PC-9 (cell line): ENCODE data around the gene RGS9. TPM values are rescaled to one million over a fixed set of nuclear protein-coding genes. Genes with fewer than 3 reads are reported as not detected.
"Not testable (repeated sequence)": the region's sequence is repeated elsewhere in the genome, so short reads cannot be mapped to it uniquely, and the experiment has no call there.

Source experiments
- BruUV-seq: library from RNA; stranded (reverse); fragments of 400-500 nt; replicated peaks from 2 replicates; lab custom pipeline; 2021; lab: Mats Ljungman, UMichigan
- CTCF ChIA-PET: fragments of 300-600 bp; sonication (Branson Sonifier 250); formaldehyde crosslinking; loops from one replicate; lab custom pipeline; 2022; ENCODE audit warnings: antibody characterized with exemption; lab: Charles Lee
- POLR2A ChIA-PET: fragments of 300-600 bp; sonication (Branson Sonifier 250); formaldehyde crosslinking; loops from one replicate; lab custom pipeline; 2022; ENCODE audit warnings: antibody characterized with exemption; ENCODE audit not compliant: unreplicated experiment; lab: Charles Lee
- DNase-seq, 2 experiments: peaks; one replicate each; pipeline versions ENCODE4 v3.0.0 to v3.0.0-alpha.2; 2015 to 2022; ENCODE audit warnings: mixed read lengths in 1 of 2
- H2AFZ ChIP-seq: fragments of 200-600 bp; sonication (generic); 2 replicates; pipeline ENCODE4 v1.8.1; 2017; ENCODE audit warnings: antibody characterized with exemption
- H3F3A ChIP-seq: fragments of 200-600 bp; sonication (generic); 2 replicates; pipeline ENCODE4 v1.8.1; 2017; ENCODE audit warnings: antibody characterized with exemption, mild to moderate bottlenecking, low read depth; ENCODE audit not compliant: insufficient read depth
- H3K27ac ChIP-seq: fragments of 200-600 bp; sonication (generic); 2 replicates; pipeline ENCODE4 v1.6.1; 2016; ENCODE audit warnings: mixed run types
- H3K27me3 ChIP-seq: fragments of 200-600 bp; sonication (generic); 2 replicates; pipeline ENCODE4 v1.6.1; 2016; ENCODE audit warnings: low read depth, mixed run types; ENCODE audit not compliant: insufficient read depth
- H3K36me3 ChIP-seq: fragments of 200-600 bp; sonication (generic); 2 replicates; pipeline ENCODE4 v1.6.1; 2016; ENCODE audit warnings: low read depth, mixed run types
- H3K4me1 ChIP-seq: fragments of 200-600 bp; sonication (generic); replicated peaks from 2 replicates; pipeline ENCODE4 v1.6.1; 2016; ENCODE audit warnings: mixed run types; ENCODE audit not compliant: insufficient read depth
- H3K4me2 ChIP-seq: fragments of 200-600 bp; sonication (generic); 2 replicates; pipeline ENCODE4 v1.6.1; 2017; ENCODE audit warnings: mixed run types
- H3K4me3 ChIP-seq: fragments of 200-600 bp; sonication (generic); 2 replicates; pipeline ENCODE4 v1.6.1; 2016; ENCODE audit warnings: mixed run types
- H3K79me2 ChIP-seq: fragments of 200-600 bp; sonication (generic); 2 replicates; pipeline ENCODE4 v1.6.1; 2017; ENCODE audit warnings: low read depth, mixed run types
- H3K9me2 ChIP-seq: fragments of 200-600 bp; sonication (generic); 2 replicates; pipeline ENCODE4 v1.8.1; 2017; ENCODE audit warnings: mild to moderate bottlenecking; ENCODE audit not compliant: insufficient read depth
- H3K9me3 ChIP-seq: fragments of 200-600 bp; sonication (generic); 2 replicates; pipeline ENCODE4 v1.8.1; 2016; ENCODE audit warnings: low read depth; ENCODE audit not compliant: insufficient read depth
- H4K20me1 ChIP-seq: fragments of 200-600 bp; sonication (generic); 2 replicates; pipeline ENCODE4 v1.8.1; 2017; ENCODE audit not compliant: insufficient read depth
- EZH2 ChIP-seq: fragments of 200-600 bp; sonication (generic); IDR thresholded peaks from 2 replicates; pipeline ENCODE4 v1.8.0; 2017; ENCODE audit warnings: antibody characterized with exemption, low read depth
- intact Hi-C: fragments of 100-400 bp; cut with micrococcal nuclease; formaldehyde crosslinking; loops from one replicate; pipeline ENCODE4 v1.10.0; 2022; ENCODE audit not compliant: unreplicated experiment
- total RNA-seq: library from RNA; stranded (reverse); gene quantifications from 2 replicates; pipeline ENCODE4 v1.2.3, GENCODE V29; 2021
- TF ChIP-seq, protein P1 (sequence below): fragments of 200-600 bp; sonication (generic); conservative IDR thresholded peaks from 2 replicates; pipeline ENCODE4 v1.6.1; 2017; ENCODE audit warnings: mixed run types, antibody characterized with exemption, mild to moderate bottlenecking, moderate library complexity

RGS9 gene
- total RNA-seq, 1 experiment from 2014 or later: 6.1 TPM

DNA sequence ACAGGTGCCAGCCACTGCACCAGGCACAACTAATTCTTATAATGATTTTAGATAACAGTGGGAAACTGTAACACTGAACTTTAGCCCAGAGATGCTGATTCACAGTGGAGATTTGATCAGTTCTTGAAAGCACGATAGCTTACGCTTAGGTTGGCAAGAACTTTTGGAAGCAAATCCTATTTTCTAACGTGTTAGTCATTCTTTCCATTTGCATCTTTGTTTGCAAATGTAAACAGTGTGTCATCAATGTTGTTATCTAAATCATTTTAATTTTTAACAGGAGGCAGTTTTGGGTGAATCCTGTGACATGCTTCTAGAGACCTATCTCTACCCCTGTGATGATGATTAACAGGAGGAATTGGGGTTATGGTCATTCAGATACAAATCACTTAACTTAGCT lies 44.9 kb upstream of the RGS9 start:
- H3F3A ChIP-seq: no peaks in the 10 kb centered on the region
- H2AFZ ChIP-seq: no peak overlapping the region
- BruUV-seq: no TSS peak
- no peaks in the 10 kb centered on the region for H3K9me2 ChIP-seq
- no peak overlapping the region; the same call in 1 of the 2 replicates for H3K4me2 ChIP-seq
- H3K36me3 ChIP-seq: no peaks in the 10 kb centered on the region
- H3K27ac ChIP-seq: no peak overlapping the region
- no peak overlapping the region for H3K4me3 ChIP-seq
- TF ChIP-seq, protein P1, sequence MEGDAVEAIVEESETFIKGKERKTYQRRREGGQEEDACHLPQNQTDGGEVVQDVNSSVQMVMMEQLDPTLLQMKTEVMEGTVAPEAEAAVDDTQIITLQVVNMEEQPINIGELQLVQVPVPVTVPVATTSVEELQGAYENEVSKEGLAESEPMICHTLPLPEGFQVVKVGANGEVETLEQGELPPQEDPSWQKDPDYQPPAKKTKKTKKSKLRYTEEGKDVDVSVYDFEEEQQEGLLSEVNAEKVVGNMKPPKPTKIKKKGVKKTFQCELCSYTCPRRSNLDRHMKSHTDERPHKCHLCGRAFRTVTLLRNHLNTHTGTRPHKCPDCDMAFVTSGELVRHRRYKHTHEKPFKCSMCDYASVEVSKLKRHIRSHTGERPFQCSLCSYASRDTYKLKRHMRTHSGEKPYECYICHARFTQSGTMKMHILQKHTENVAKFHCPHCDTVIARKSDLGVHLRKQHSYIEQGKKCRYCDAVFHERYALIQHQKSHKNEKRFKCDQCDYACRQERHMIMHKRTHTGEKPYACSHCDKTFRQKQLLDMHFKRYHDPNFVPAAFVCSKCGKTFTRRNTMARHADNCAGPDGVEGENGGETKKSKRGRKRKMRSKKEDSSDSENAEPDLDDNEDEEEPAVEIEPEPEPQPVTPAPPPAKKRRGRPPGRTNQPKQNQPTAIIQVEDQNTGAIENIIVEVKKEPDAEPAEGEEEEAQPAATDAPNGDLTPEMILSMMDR: no peak
- TF ChIP-seq EZH2: no peak
- ChIA-PET POLR2A (no interaction called here), CTCF (no interaction called here)
- 0 out of 2 replicates have a peak, but pooled peaks cover 18% of the 10 kb centered on the region for H3K4me1 ChIP-seq
- H3K27me3 ChIP-seq: no peaks in the 10 kb centered on the region
- no peaks in the 10 kb centered on the region for H3K79me2 ChIP-seq
- peak in 1 of 2 experiments; percentile 77 for DNase-seq
- intact Hi-C loops: no loop called here
- no peaks in the 10 kb centered on the region for H4K20me1 ChIP-seq
- 0 out of 2 replicates have a peak, but pooled peaks cover 3% of the 10 kb centered on the region for H3K9me3 ChIP-seq

DNA sequence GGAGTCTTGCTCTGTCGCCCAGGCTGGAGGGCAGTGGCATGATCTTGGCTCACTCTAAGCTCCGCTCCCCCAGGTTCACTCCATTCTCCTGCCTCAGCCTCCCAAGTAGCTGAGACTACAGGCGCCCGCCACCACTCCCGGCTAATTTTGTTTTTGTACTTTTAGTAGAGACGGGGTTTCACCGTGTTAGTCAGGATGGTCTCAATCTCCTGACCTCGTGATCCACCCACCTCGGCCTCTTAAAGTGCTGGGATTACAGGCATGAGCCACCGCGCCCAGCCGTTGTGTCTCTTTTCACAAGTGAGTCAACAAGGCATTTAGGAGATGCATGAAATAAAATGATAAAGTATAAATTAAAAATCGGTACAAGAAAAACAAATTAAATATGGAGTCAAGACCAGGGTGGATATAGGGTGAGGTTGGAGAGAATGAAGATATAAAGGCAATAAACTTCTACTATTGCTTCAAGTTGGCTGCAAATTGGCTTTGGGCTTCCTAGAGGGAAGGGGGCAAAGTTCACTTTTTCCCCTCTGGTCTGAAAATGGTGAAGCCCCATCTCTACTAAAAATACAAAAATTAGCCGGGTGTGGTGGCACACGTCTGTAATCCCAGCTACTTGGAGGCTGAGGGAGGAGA lies 44.3 kb upstream of the RGS9 start:
- H2AFZ ChIP-seq, BruUV-seq, H3K4me2 ChIP-seq, H3K27ac ChIP-seq, H3K9me2 ChIP-seq, H3F3A ChIP-seq, H3K4me3 ChIP-seq, H3K36me3 ChIP-seq, H3K9me3 ChIP-seq, POLR2A ChIA-PET, DNase-seq, H3K27me3 ChIP-seq, H4K20me1 ChIP-seq, H3K79me2 ChIP-seq, intact Hi-C loops: not testable (repeated sequence)
- CTCF ChIA-PET: interaction anchor here (0.6 kb wide), 1 partner anchor 85 kb away, joined by 3 read pairs; no protein-coding TSS in a partner anchor
- H3K4me1 ChIP-seq: 0 out of 2 replicates have a peak, but pooled peaks cover 18% of the 10 kb centered on the region

DNA sequence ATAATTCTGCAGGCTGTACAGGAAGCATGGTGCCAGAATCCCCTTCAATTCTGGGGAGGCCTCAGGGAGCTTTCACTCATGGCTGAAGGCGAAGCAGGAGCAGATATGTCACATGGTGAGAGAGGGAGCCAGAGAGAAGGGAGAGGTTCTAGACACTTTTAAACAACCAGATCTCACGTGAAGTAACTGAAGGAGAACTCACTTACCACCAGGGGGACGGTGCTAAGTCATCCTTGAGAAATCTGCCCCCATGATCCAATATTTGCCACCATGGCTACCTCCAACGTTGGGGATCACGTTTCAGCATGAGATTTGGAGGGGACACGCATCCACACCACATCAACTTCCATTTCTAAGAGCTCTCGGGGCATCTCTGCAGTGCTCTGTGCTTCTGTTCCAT lies 43.2 kb upstream of the RGS9 start:
- TF ChIP-seq EZH2: no peak
- TF ChIP-seq, protein P1: no peak
- peaks cover 16% of the 10 kb centered on the region; the same call in 1 of the 2 replicates for H3K4me1 ChIP-seq
- no peaks in the 10 kb centered on the region for H3F3A ChIP-seq
- no TSS peak for BruUV-seq
- no peaks in the 10 kb centered on the region for H3K79me2 ChIP-seq
- no peaks in the 10 kb centered on the region for H3K9me2 ChIP-seq
- H3K27me3 ChIP-seq: no peaks in the 10 kb centered on the region
- H3K4me2 ChIP-seq: no peak overlapping the region
- H3K4me3 ChIP-seq: no peak overlapping the region
- intact Hi-C loops: no loop called here
- no peaks in the 10 kb centered on the region for H4K20me1 ChIP-seq
- no peaks in the 10 kb centered on the region for H3K36me3 ChIP-seq
- no peak for DNase-seq
- no peak overlapping the region for H3K27ac ChIP-seq
- CTCF ChIA-PET: no interaction called here
- no peak overlapping the region for H2AFZ ChIP-seq
- 0 out of 2 replicates have a peak, but pooled peaks cover 3% of the 10 kb centered on the region for H3K9me3 ChIP-seq
- POLR2A ChIA-PET: no interaction called here
